GM23338 (cell line): ENCODE data around the gene ANXA3. TPM values are rescaled to one million over a fixed set of nuclear protein-coding genes. Genes with fewer than 3 reads are reported as not detected.

Source experiments
- ATAC-seq: fragments of 200-7000 bp; cut with Tn5 transposase; 3 replicates; pipeline ENCODE4 v1.9.1; 2020
- DNase-seq: peaks from one replicate; pipeline ENCODE4 v3.0.0-alpha.2; 2015; ENCODE audit warnings: low spot score
- H2AFZ ChIP-seq: fragments of 200-600 bp; sonication (generic); 2 replicates; pipeline ENCODE4 v1.8.0; 2016; ENCODE audit warnings: antibody characterized with exemption, mild to moderate bottlenecking, moderate library complexity
- H3F3A ChIP-seq: fragments of 200-600 bp; sonication (generic); replicated peaks from 2 replicates; pipeline ENCODE4 v1.8.0; 2017; ENCODE audit warnings: antibody characterized with exemption, mixed run types, low read depth
- H3K27ac ChIP-seq: fragments of 200-600 bp; sonication (generic); 2 replicates; pipeline ENCODE4 v1.6.1; 2016; ENCODE audit warnings: low read depth
- H3K27me3 ChIP-seq: fragments of 200-600 bp; sonication (generic); 2 replicates; pipeline ENCODE4 v1.8.0; 2016; ENCODE audit warnings: mild to moderate bottlenecking, mixed run types, moderate library complexity; ENCODE audit not compliant: insufficient read depth
- H3K36me3 ChIP-seq: fragments of 200-600 bp; sonication (generic); 2 replicates; pipeline ENCODE4 v1.8.0; 2016; ENCODE audit warnings: mild to moderate bottlenecking; ENCODE audit not compliant: insufficient read depth
- H3K4me1 ChIP-seq: fragments of 200-600 bp; sonication (generic); 2 replicates; pipeline ENCODE4 v1.8.0; 2016; ENCODE audit warnings: mild to moderate bottlenecking, moderate library complexity; ENCODE audit not compliant: insufficient read depth
- H3K4me2 ChIP-seq: fragments of 200-600 bp; sonication (generic); 2 replicates; pipeline ENCODE4 v1.7.1; 2017; ENCODE audit warnings: mixed run types
- H3K4me3 ChIP-seq: fragments of 200-600 bp; sonication (generic); 2 replicates; pipeline ENCODE4 v1.6.1; 2016; ENCODE audit warnings: mixed run types
- H3K79me2 ChIP-seq: fragments of 200-600 bp; sonication (generic); replicated peaks from 2 replicates; pipeline ENCODE4 v1.8.0; 2017; ENCODE audit warnings: mild to moderate bottlenecking; ENCODE audit not compliant: insufficient read depth
- H3K9me2 ChIP-seq: fragments of 200-600 bp; sonication (generic); 2 replicates; pipeline ENCODE4 v1.8.0; 2017; ENCODE audit not compliant: insufficient read depth
- H4K20me1 ChIP-seq: fragments of 200-600 bp; sonication (generic); replicated peaks from 2 replicates; pipeline ENCODE4 v1.8.0; 2017; ENCODE audit warnings: mild to moderate bottlenecking; ENCODE audit not compliant: insufficient read depth
- H3K27ac Mint-ChIP-seq: 2 replicates; pipeline ENCODE4 v1.8.0; 2020; ENCODE audit warnings: inconsistent platforms, mild to moderate bottlenecking, moderate library complexity, mixed read lengths
- H3K27me3 Mint-ChIP-seq: 3 replicates; pipeline ENCODE4 v1.8.0; 2022; ENCODE audit warnings: low read depth, mild to moderate bottlenecking, moderate library complexity, mixed read lengths, inconsistent platforms; ENCODE audit not compliant: insufficient read depth, poor library complexity
- H3K36me3 Mint-ChIP-seq: 3 replicates; pipeline ENCODE4 v1.8.0; 2021; ENCODE audit warnings: low read depth, mild to moderate bottlenecking, inconsistent platforms, moderate library complexity, mixed read lengths
- H3K4me1 Mint-ChIP-seq: 3 replicates; pipeline ENCODE4 v1.8.0; 2020; ENCODE audit warnings: mild to moderate bottlenecking, inconsistent platforms, mixed read lengths
- H3K4me3 Mint-ChIP-seq: 3 replicates; pipeline ENCODE4 v1.8.0; 2021; ENCODE audit warnings: moderate library complexity, mild to moderate bottlenecking, inconsistent platforms, mixed read lengths
- H3K9me3 Mint-ChIP-seq: 3 replicates; pipeline ENCODE4 v1.8.0; 2020; ENCODE audit warnings: moderate library complexity, mild to moderate bottlenecking, inconsistent platforms, mixed read lengths
- CREB1 ChIP-seq: fragments of 250-450 bp; sonication (Bioruptor Pico); IDR thresholded peaks from 2 replicates; pipeline ENCODE4 v1.5.0; 2020; ENCODE audit warnings: low read depth, mild to moderate bottlenecking, moderate library complexity
- CTCF ChIP-seq, 2 experiments: fragments of 200-600 bp in 1 of 2; sonication (generic) in 1 of 2; conservative IDR thresholded peaks; 2 replicates each; pipeline versions ENCODE4 v1.5.1 to v1.6.1; 2016 to 2017; ENCODE audit warnings: antibody characterized with exemption in 2 of 2, low read depth in 2 of 2, mild to moderate bottlenecking in 2 of 2, moderate library complexity in 1 of 2
- JUNB ChIP-seq: IDR thresholded peaks from one replicate; pipeline ENCODE4 v1.6.1; 2016; ENCODE audit warnings: antibody characterized with exemption; ENCODE audit not compliant: unreplicated experiment
- NANOG ChIP-seq: IDR thresholded peaks from 2 replicates; pipeline ENCODE4 v1.6.1; 2016; ENCODE audit warnings: antibody characterized with exemption, borderline replicate concordance
- POLR2AphosphoS5 ChIP-seq: IDR thresholded peaks from 2 replicates; pipeline ENCODE4 v1.6.1; 2016; ENCODE audit warnings: antibody characterized with exemption, low read depth
- REST ChIP-seq: IDR thresholded peaks from one replicate; pipeline ENCODE4 v1.6.1; 2018; ENCODE audit warnings: antibody characterized with exemption; ENCODE audit not compliant: unreplicated experiment
- STAT1 ChIP-seq: IDR thresholded peaks from one replicate; pipeline ENCODE4 v1.6.1; 2016; ENCODE audit warnings: antibody characterized with exemption; ENCODE audit not compliant: unreplicated experiment
- ZNF114 ChIP-seq: fragments of 250-450 bp; sonication (Bioruptor Pico); IDR thresholded peaks from 2 replicates; pipeline ENCODE4 v1.5.0; 2020; ENCODE audit warnings: mild to moderate bottlenecking, moderate library complexity
- ZNF462 ChIP-seq: fragments of 250-450 bp; sonication (Bioruptor Pico); IDR thresholded peaks from 2 replicates; pipeline ENCODE4 v1.5.0; 2020; ENCODE audit warnings: mild to moderate bottlenecking, moderate library complexity
- polyA plus RNA-seq: library from polyadenylated mRNA; unstranded; fragments of >200 nt; fragmentation: Nextera tagmentation; extraction: Ambion mirVana; gene quantifications from 2 replicates; pipeline ENCODE4 v1.2.1, GENCODE V29; 2016
- total RNA-seq: library from RNA; depleted of rRNA; stranded (reverse); fragments of >200 nt; shearing (Covaris generic); gene quantifications from 2 replicates; pipeline ENCODE4 v1.2.3, GENCODE V29; 2014

Gene ANXA3
- total and polyA plus RNA-seq, 2 experiments from 2014 or later = 20.3 to 31.5 TPM

- Histone ChIP-seq H3F3A (no peaks in the 10 kb centered on the region), H3K36me3 (no peaks in the 10 kb centered on the region), H3K79me2 (no peaks in the 10 kb centered on the region), H3K4me3 (no peak overlapping the region), H3K27ac (0 out of 2 replicates have a peak overlapping the region, but pooled peaks have one; percentile 5), H3K27me3 (no peaks in the 10 kb centered on the region), H4K20me1 (no peaks in the 10 kb centered on the region), H3K4me1 (peaks cover 39% of the 10 kb centered on the region), H3K9me2 (no peaks in the 10 kb centered on the region), H3K4me2 (peak overlapping the region; percentile 1; the same call in 1 of the 2 replicates), H2AFZ (no peak overlapping the region)
- no peaks in the 10 kb centered on the region for H3K9me3 Mint-ChIP-seq
- H3K4me1 Mint-ChIP-seq = peaks cover 49% of the 10 kb centered on the region
- no peak for ATAC-seq
- H3K27me3 Mint-ChIP-seq = peaks cover 2% of the 10 kb centered on the region
- no peak overlapping the region for H3K27ac Mint-ChIP-seq
- DNase-seq = no peak
- TF ChIP-seq STAT1 (no peak), ZNF462 (CRISPR knock-in tag) (no peak), ZNF114 (no peak)
- no peak overlapping the region for H3K4me3 Mint-ChIP-seq
- H3K36me3 Mint-ChIP-seq = peaks cover 5% of the 10 kb centered on the region; the same call in 1 of the 3 replicates
Observed at GRCh38 chr4:78561677-78562076, 10.1 kb downstream of the ANXA3 start.

- Histone ChIP-seq H2AFZ (0 out of 2 replicates have a peak overlapping the region, but pooled peaks have one; percentile 28), H3F3A (no peaks in the 10 kb centered on the region), H3K79me2 (no peaks in the 10 kb centered on the region), H3K4me3 (no peak overlapping the region), H3K27me3 (no peaks in the 10 kb centered on the region), H3K4me2 (no peak overlapping the region), H3K27ac (no peak overlapping the region), H4K20me1 (no peaks in the 10 kb centered on the region), H3K36me3 (no peaks in the 10 kb centered on the region), H3K4me1 (peaks cover 47% of the 10 kb centered on the region), H3K9me2 (no peaks in the 10 kb centered on the region)
- no peaks in the 10 kb centered on the region for H3K36me3 Mint-ChIP-seq
- peaks cover 53% of the 10 kb centered on the region for H3K4me1 Mint-ChIP-seq
- H3K27ac Mint-ChIP-seq = no peak overlapping the region
- DNase-seq (no peak), ATAC-seq (no peak)
- H3K27me3 Mint-ChIP-seq = peaks cover 2% of the 10 kb centered on the region
- no peaks in the 10 kb centered on the region for H3K9me3 Mint-ChIP-seq
- H3K4me3 Mint-ChIP-seq = no peak overlapping the region
- TF ChIP-seq ZNF114 (no peak), CTCF (conservative IDR thresholded peaks at IDR 0.05; ENCODE audit: low read depth in 2 of 2) (no peak), REST (no peak), JUNB (no peak), CREB1 (CRISPR knock-in tag) (no peak), STAT1 (no peak), POLR2AphosphoS5 (no peak), NANOG (no peak)
Observed at GRCh38 chr4:78562687-78563086, 11.1 kb downstream of the ANXA3 start.
